Peyer's patch (tissue), 4 donors: ENCODE results near the gene ST8SIA3. TPM values are rescaled to one million over a fixed set of nuclear protein-coding genes. Genes with fewer than 3 reads are reported as not detected.
"Not testable (repeated sequence)": the region's sequence is repeated elsewhere in the genome, so short reads cannot be mapped to it uniquely, and the experiment has no call there.

Experiments used
- DNase-seq, 3 donors: peaks; one replicate each; pipeline ENCODE4 v3.0.0-alpha.2; 2017 to 2019
- H3K27ac ChIP-seq, 4 donors: fragments of 200-600 bp; sonication (generic); one replicate each; pipeline ENCODE4 v1.5.1; 2016 to 2019
- H3K27me3 ChIP-seq, 2 donors: fragments of 200-600 bp; sonication (generic); one replicate each; pipeline ENCODE4 v1.5.1; 2019
- H3K36me3 ChIP-seq, 3 donors: fragments of 200-600 bp; sonication (generic); one replicate each; pipeline ENCODE4 v1.5.1; 2016 to 2019
- H3K4me1 ChIP-seq, 4 donors: fragments of 200-600 bp; sonication (generic); one replicate each; pipeline ENCODE4 v1.5.1; 2016 to 2019
- H3K4me3 ChIP-seq, 4 donors: fragments of 200-600 bp; sonication (generic); 1 replicate in 3 of 4; 2 replicates in 1 of 4; pipeline ENCODE4 v1.5.1; 2016 to 2019; ENCODE audit warnings: mild to moderate bottlenecking in 1 of 4
- H3K9me3 ChIP-seq, 4 donors: fragments of 200-600 bp; sonication (generic); one replicate each; pipeline ENCODE4 v1.5.1; 2016 to 2019; ENCODE audit warnings: mild to moderate bottlenecking in 1 of 4
- POLR2A ChIP-seq, 2 donors: fragments of 450-650 bp; IDR thresholded peaks; one replicate each; pipeline ENCODE4 v1.5.1; 2017; ENCODE audit warnings: antibody characterized with exemption in 2 of 2, mild to moderate bottlenecking in 2 of 2, moderate library complexity in 2 of 2
- total RNA-seq, 4 donors: library from RNA; depleted of rRNA; stranded (reverse); fragments of >200 nt; gene quantifications; one replicate each; pipeline ENCODE4 v1.1.0, GENCODE V29; 2016
- TF ChIP-seq, protein P1 (sequence below), 6 experiments: fragments of 450-650 bp in 4 of 6; fragments of 200-600 bp in 2 of 6; sonication (generic) in 1 of 6; IDR thresholded peaks; one replicate each; pipeline ENCODE4 v1.5.1; 2017 to 2019; ENCODE audit warnings: antibody characterized with exemption in 6 of 6, mild to moderate bottlenecking in 3 of 6, moderate library complexity in 1 of 6

The ST8SIA3 gene
- total RNA-seq, 4 donors from 2014 or later, result 0.09 to 0.13 TPM; not detected in 2

DNA sequence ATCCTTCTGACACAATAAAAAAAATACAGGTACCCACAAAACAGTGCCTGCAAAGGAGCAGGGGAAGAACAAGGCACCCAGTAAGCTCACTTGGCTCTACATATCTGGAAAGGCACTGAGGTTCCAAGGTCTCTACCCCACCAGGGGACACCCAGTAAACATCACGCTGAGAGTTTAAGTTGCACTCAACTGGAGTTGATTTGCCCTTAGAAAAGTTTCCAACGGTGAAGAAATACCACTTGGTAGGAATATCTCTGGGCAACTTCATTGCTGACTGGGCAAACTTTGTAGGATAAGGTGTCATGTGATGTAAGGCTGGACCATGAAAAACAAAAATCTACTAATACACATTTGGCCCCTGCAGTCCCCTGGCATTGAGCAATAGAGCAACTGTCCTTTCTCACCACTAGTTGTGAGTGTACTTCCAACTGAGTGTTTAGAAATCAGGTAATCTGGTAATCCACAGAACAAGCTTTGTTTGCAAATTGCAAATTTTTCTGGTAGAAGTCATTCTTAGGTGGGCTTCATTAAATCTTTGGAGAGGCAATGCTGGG lies 14.2 kb downstream of the ST8SIA3 start:
- H3K9me3 ChIP-seq, result no peaks in the 10 kb centered on the region
- no peaks in the 10 kb centered on the region for H3K27me3 ChIP-seq
- TF ChIP-seq, protein P1, sequence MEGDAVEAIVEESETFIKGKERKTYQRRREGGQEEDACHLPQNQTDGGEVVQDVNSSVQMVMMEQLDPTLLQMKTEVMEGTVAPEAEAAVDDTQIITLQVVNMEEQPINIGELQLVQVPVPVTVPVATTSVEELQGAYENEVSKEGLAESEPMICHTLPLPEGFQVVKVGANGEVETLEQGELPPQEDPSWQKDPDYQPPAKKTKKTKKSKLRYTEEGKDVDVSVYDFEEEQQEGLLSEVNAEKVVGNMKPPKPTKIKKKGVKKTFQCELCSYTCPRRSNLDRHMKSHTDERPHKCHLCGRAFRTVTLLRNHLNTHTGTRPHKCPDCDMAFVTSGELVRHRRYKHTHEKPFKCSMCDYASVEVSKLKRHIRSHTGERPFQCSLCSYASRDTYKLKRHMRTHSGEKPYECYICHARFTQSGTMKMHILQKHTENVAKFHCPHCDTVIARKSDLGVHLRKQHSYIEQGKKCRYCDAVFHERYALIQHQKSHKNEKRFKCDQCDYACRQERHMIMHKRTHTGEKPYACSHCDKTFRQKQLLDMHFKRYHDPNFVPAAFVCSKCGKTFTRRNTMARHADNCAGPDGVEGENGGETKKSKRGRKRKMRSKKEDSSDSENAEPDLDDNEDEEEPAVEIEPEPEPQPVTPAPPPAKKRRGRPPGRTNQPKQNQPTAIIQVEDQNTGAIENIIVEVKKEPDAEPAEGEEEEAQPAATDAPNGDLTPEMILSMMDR (IDR thresholded peaks at IDR 0.05), result no peak
- TF ChIP-seq POLR2A (IDR thresholded peaks at IDR 0.05), result no peak

GRCh38 chr18:57372444-57372843 lies 20.1 kb downstream of the ST8SIA3 start:
- H3K9me3 ChIP-seq, result no peaks in the 10 kb centered on the region
- TF ChIP-seq, protein P1 (IDR thresholded peaks at IDR 0.05), result no peak
- TF ChIP-seq POLR2A (IDR thresholded peaks at IDR 0.05), result no peak
- H3K27ac ChIP-seq, result no peak overlapping the region
- no peaks in the 10 kb centered on the region for H3K4me1 ChIP-seq
- H3K36me3 ChIP-seq, result no peaks in the 10 kb centered on the region
- H3K27me3 ChIP-seq, result no peaks in the 10 kb centered on the region
- no peak for DNase-seq
- no peak overlapping the region for H3K4me3 ChIP-seq

More for the DNA sequence above, 14.2 kb downstream of the ST8SIA3 start:
- no peaks in the 10 kb centered on the region for H3K4me1 ChIP-seq
- no peak for DNase-seq
- no peak overlapping the region for H3K27ac ChIP-seq
- H3K36me3 ChIP-seq, result no peaks in the 10 kb centered on the region
- no peak overlapping the region for H3K4me3 ChIP-seq

DNA sequence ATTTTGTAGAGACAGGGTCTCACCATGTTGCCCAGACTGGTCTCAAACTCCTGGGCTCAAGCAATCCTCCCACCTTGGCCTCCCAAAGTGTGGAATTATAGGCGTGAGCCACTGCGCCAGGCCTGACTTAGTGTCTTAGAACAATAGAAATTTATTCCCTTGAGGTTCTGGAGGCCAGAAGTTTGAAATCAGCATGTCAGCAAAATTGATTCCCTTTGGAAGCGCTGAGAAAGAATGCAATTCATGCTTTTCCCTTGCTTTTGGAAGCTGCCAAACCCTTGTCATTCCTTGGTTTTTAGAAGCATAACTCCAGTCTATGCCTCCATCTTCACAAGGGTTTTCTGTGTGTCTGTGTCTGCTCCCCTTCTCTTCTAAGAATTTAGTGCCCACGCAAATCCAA lies 20.7 kb downstream of the ST8SIA3 start:
- no peaks in the 10 kb centered on the region for H3K36me3 ChIP-seq
- no peaks in the 10 kb centered on the region for H3K27me3 ChIP-seq
- no peaks in the 10 kb centered on the region for H3K9me3 ChIP-seq
- no peak overlapping the region for H3K27ac ChIP-seq
- no peaks in the 10 kb centered on the region for H3K4me1 ChIP-seq
- no peak overlapping the region for H3K4me3 ChIP-seq
- DNase-seq, result no peak
- no peak for TF ChIP-seq POLR2A (IDR thresholded peaks at IDR 0.05)
- TF ChIP-seq, protein P1 (IDR thresholded peaks at IDR 0.05), result no peak

DNA sequence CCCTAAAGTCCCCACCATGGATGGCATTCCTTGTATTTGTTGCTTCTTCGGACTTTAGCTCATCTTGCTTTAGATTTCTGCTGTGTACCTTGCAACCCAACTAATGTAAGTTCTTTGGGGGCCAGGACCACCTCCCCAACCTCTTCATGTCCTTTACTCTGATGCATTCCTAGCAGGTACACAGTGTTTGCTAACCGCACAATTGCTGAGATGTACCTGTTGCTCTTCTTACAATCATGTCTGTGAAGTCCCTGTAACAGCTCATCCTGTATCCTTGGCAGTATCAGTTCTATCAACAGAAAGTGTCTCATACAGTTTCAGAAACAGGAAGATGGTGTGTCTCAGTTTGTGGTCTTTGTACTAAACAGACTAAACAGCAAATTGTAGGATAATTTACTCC lies 24.1 kb downstream of the ST8SIA3 start:
- no peaks in the 10 kb centered on the region for H3K9me3 ChIP-seq
- no peaks in the 10 kb centered on the region for H3K27me3 ChIP-seq
- H3K4me3 ChIP-seq, result no peak overlapping the region
- TF ChIP-seq, protein P1 (IDR thresholded peaks at IDR 0.05), result no peak
- TF ChIP-seq POLR2A (IDR thresholded peaks at IDR 0.05), result no peak
- H3K27ac ChIP-seq, result no peak overlapping the region
- no peaks in the 10 kb centered on the region for H3K4me1 ChIP-seq
- H3K36me3 ChIP-seq, result no peaks in the 10 kb centered on the region
- DNase-seq, result no peak

- no peaks in the 10 kb centered on the region for H3K4me1 ChIP-seq
- H3K9me3 ChIP-seq, result no peaks in the 10 kb centered on the region
- no peaks in the 10 kb centered on the region for H3K27me3 ChIP-seq
- no peak overlapping the region for H3K4me3 ChIP-seq
- TF ChIP-seq, protein P1 (IDR thresholded peaks at IDR 0.05), result no peak
- TF ChIP-seq POLR2A (IDR thresholded peaks at IDR 0.05), result no peak
- DNase-seq, result no peak
- H3K27ac ChIP-seq, result no peak overlapping the region
- no peaks in the 10 kb centered on the region for H3K36me3 ChIP-seq
Measured at GRCh38 chr18:57389271-57389670, 36.9 kb downstream of the ST8SIA3 start.

- Histone ChIP-seq H3K36me3 (no peaks in the 10 kb centered on the region), H3K9me3 (no peaks in the 10 kb centered on the region), H3K27me3 (no peaks in the 10 kb centered on the region), H3K4me3 (no peak overlapping the region), H3K4me1 (no peaks in the 10 kb centered on the region), H3K27ac (no peak overlapping the region)
- DNase-seq, result no peak
- TF ChIP-seq POLR2A (IDR thresholded peaks at IDR 0.05), result no peak
- TF ChIP-seq, protein P1 (IDR thresholded peaks at IDR 0.05), result no peak
Measured at GRCh38 chr18:57390044-57390443, 37.7 kb downstream of the ST8SIA3 start.

DNA sequence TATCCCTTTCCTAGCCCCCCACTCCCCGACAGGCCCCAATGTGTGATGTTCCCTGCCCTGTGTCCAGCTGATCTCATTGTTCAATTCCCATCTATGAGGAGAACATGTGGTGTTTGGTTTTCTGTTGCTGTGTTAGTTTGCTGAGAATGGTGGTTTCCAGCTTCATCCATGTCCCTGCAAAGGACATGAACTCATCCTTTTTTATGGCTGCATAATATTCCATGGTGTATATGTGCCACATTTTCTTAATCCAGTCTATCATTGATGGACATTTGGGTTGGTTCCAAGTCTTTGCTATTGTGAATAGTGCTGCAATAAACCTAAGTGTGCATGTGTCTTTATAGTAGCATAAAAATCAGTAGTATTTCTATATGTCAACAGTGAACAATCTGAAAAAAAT lies 42.4 kb downstream of the ST8SIA3 start:
- not testable (repeated sequence) for H3K4me1 ChIP-seq, DNase-seq, H3K4me3 ChIP-seq, H3K36me3 ChIP-seq, H3K27ac ChIP-seq, H3K27me3 ChIP-seq, H3K9me3 ChIP-seq

DNA sequence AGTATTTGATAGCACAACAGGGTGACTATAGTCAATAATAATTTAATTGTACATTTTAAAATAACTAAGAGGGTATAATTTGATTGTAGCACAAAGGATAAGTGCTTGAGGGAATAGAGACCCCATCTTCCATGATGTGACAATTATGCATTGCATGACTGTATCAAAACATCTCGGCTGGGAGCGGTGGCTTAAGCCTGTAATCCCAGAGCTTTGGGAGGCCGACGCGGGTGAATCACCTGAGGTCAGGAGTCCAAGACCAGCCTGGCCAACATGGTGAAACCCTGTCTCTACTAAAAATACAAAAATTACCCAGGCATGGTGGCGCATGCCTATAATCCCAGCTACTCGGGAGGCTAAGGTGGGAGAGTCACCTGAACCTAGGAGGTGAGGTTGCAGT lies 44.5 kb downstream of the ST8SIA3 start:
- not testable (repeated sequence) for DNase-seq

More for the DNA sequence above, 44.5 kb downstream of the ST8SIA3 start:
- not testable (repeated sequence) for H3K9me3 ChIP-seq, H3K4me3 ChIP-seq, H3K36me3 ChIP-seq, H3K27ac ChIP-seq, H3K4me1 ChIP-seq, H3K27me3 ChIP-seq
